OCI-LY3 (cell line): ENCODE measurements around the gene NCKAP5.

Experiments
- CTCF ChIP-seq: fragments of 200-600, 300-600 bp; sonication (generic); IDR thresholded peaks from 2 replicates; pipeline ENCODE4 v1.5.1; 2014; ENCODE audit warnings: antibody characterized with exemption, low read length, low read depth
- EZH2phosphoT487 ChIP-seq: fragments of 200-600 bp; shearing (Covaris generic); IDR thresholded peaks from 2 replicates; pipeline ENCODE4 v1.6.1; 2018; ENCODE audit warnings: antibody characterized with exemption, mixed run types, low read depth

- TF ChIP-seq CTCF = no peak
- TF ChIP-seq EZH2phosphoT487 = no peak
Observed at GRCh38 chr2:133314795-133315194, 253.5 kb downstream of the NCKAP5 start.
